NCI-H128 (cell line): ENCODE data around the gene CDK17.
"Not testable (repeated sequence)": the region's sequence is repeated elsewhere in the genome, so short reads cannot be mapped to it uniquely, and the experiment has no call there.

ENCODE experiments used
- DNase-seq: peaks from one replicate; lab custom pipeline; 2025; ENCODE audit not compliant: unreplicated experiment; lab: John Stamatoyannopoulos, UW

The CDK17 gene

DNA sequence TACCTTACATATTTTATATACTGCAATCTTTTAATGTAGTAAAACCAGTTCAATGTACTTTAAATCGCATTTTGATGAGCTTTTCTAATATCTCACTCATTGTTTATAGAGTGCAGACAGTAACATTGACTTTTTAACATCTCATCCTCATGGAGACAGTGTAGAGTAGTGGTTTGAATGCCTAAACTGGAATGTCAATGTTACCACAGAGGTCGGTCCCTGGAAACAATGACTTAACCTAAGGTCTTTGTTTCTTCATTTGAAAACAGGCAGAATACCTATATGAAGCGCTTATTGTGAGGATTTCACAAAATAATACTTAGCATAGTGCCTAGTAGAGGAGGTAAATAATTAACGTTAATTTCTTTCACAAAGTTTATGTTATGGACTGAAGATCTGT lies 5.0 kb downstream of the CDK17 start:
- DNase-seq = no peak

DNA sequence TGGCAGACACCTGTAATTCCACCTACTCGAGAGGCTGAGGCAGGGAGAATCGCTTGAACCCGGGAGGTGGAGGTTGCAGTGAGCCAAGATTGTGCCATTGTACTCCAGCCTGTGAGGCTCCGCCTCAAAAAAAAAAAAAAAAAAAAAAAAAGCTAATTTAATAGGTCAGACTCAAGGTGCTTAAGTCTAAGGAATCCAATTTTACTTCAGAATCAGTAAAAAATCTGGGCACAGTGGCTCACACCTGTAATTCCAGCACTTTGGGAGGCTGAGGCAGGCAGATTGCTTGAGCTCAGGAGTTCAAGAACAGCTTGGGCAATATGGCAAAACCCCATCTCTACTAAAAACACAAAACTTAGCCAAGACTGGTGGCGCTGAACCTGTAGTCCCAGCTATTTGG lies 7.0 kb downstream of the CDK17 start:
- DNase-seq = not testable (repeated sequence)

DNA sequence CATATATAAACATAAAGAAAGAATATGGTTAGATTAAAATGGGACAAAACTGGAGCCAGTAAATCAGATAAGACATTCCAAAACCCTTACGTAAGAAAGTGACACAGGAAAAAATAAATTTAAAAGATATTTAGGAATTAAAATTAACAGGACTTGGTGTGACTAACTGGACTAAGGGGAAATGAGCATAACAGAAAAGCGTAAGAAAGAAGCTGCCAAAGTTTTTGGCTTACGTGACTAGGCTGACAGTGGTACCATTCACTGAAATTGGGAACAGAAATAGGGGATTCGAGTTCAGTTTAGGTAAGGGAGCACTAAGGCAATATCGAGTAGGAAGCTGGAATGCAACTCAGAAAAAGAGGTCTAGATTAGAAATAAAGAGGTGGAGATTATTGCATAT lies 7.8 kb downstream of the CDK17 start:
- DNase-seq = no peak

DNA sequence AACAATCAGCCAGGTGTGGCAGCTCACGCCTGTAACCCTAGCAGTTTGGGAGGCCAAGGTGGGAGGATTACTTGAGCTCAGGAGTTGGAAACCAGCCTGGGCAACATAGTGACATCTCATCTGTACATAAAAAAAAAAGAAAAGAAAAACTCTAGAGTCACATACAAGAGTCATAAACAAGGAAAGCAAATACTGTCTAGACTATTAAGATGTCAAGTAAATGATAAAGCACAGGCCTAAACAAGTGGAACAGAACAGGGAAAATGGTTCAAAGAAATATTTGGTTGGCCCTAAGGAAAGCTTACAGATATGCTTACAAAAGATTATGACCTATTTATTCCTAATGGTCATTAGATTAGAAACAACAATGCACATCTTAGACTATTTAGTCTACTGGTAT lies 12.3 kb downstream of the CDK17 start:
- DNase-seq = no peak

DNA sequence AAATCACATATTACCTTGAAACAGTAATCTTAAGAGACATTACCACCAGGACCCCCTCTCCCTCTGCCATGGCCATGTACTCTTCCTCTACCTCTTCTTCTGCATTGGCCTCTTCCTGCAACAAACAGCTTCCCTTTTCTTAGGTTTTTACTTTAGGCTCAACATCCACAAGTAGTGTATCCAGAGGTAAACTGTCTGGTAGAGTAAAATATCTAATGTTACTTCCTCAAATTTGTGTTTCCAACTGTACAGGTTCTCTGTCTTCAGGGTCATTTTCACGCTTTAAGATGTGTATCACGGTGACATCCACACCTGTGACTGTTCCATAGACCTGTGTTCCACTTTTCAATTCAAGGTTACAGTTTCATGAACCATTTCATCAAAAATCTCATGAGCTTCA lies 13.4 kb downstream of the CDK17 start:
- DNase-seq = no peak

DNA sequence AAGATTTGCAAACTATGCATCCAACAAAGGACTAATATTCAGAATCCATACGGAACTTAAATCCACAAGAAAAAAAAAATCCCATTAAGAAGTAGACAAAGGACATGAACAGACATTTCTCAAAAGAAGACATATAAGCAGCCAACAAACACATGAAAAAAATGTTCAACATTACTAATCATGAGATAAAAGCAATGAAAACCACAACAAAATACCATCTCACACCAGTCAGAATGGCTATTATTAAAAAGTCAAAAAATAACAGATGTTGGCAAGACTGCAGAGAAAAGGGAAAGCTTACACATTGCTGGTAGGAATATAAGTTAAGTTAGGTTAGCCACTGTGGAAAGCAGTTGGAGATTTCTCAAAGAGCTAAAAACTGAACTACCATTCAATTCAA lies 16.2 kb downstream of the CDK17 start:
- DNase-seq = no peak

DNA sequence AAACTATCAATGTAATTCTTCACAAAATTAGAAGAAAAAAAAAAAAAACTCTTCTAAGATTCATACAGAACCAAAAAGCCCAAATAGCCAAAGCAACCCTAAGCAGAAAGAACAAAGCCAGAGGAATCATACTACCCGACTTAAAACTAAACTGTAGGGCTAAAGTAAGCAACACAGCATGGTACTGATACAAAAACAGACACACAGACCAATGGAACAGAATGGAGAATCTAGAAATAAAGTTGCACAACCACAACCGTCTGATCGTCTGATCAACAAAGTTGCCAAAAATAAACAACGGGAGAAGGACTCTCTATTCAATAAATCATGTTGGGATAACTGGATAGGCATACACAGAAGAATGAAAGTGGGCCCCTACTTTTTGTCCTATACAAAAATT lies 16.9 kb downstream of the CDK17 start:
- no peak for DNase-seq

DNA sequence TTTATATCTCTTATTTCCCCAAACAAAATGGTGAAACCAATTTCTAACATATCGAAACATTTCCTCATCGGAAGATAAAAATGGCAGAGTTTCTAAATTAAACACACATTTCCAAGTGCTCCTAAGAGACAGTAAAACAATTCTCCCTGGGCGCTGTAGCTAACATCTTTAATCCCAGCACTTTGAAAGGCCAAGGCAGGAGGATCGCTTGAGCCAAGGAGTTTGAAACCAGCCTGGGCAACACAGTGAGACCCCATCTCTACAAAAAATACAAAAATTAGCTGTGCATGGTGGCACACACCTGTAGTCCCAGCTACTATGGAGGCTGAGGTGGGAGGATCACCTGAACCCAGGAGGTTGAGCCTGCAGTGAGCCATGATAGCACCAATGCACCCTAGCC lies 20.5 kb downstream of the CDK17 start:
- not testable (repeated sequence) for DNase-seq

DNA sequence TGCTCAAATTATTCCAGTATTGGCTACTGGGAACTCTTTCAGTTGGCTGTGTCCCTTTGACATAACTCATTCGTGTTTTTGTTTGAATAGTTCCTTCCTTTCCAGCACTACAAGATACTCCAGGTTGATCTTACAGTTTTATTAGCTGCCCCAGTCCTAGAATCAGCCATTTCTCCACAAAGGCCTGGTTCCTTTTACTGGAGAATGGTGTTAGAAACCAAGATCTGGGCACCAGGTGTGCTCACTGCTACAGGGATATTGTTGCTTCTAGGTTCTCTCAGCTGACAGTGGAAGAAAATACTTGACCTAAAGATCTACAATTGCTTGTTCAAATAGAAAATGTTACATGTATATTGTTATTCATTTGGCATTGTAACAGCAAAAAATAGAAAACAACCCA lies 21.9 kb downstream of the CDK17 start:
- no peak for DNase-seq

DNA sequence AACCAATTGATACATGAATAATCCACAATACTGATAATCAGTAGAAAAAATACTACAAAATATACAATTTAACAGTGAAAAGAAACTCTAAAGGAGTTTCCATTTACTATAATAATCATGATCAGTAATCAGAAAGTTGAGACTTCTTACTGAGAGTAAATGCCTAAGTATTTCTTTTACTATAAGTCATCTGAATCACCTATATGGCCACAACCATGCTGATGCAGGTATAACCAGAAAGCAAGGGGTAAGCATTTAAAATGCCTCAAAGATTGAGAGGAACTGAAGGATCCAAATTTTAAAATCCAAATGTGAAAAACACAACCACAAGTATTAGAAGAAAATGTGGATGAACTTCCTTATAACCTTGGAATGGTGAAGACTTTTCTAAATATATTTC lies 23.4 kb downstream of the CDK17 start:
- DNase-seq = no peak

DNA sequence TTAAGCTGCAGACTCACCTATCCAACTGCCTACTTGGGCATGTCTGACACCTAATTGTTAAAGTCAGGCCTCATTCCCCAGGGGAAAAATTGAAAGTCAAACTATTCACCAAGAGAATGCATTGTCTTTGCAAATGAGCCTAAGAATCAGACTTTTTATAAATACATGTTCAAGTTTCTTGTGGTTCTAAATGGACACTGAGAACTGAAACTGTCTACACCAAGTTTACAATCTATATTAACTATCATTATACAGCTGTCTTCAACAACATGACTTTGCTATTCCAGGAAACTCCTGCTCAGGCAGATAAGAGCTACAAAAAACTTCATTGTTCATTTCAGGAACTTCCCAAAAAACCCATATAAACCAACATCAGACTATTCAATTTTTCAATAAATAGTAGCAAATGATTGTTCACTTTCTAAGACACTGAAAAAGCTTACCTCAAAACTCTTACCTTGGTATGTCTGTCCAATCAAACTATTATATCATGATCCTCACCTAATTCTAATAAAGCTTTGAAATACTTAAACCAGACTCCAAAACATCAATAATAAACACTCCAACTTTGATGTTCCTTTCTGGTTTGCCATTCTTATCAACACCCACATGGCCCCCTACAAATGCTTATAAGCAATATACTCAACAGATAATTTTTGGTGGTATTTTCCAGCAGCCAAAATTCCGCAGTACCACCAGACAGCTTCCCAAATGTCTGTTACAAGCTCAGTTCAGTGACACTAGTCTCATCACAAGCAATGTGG lies 24.2 kb downstream of the CDK17 start:
- no peak for DNase-seq

DNA sequence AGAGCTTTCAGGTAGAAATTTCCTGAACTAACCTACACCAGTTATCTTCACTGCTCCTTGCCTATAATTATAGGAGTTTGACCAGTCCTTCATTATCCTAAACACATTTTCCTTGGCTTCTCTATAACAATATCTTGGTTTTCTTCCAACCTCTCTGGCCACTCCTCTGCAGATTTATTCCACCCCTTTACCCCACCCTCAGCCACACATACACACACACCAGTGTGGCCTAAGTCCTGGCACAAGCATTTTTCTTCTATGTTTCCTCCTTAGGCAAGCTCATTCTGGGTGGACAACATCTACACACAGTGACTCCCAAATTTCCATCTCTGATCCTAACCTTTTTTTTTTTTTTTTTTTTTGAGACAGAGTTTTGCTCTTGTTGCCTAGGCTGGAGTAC lies 25.1 kb downstream of the CDK17 start:
- DNase-seq = no peak

DNA sequence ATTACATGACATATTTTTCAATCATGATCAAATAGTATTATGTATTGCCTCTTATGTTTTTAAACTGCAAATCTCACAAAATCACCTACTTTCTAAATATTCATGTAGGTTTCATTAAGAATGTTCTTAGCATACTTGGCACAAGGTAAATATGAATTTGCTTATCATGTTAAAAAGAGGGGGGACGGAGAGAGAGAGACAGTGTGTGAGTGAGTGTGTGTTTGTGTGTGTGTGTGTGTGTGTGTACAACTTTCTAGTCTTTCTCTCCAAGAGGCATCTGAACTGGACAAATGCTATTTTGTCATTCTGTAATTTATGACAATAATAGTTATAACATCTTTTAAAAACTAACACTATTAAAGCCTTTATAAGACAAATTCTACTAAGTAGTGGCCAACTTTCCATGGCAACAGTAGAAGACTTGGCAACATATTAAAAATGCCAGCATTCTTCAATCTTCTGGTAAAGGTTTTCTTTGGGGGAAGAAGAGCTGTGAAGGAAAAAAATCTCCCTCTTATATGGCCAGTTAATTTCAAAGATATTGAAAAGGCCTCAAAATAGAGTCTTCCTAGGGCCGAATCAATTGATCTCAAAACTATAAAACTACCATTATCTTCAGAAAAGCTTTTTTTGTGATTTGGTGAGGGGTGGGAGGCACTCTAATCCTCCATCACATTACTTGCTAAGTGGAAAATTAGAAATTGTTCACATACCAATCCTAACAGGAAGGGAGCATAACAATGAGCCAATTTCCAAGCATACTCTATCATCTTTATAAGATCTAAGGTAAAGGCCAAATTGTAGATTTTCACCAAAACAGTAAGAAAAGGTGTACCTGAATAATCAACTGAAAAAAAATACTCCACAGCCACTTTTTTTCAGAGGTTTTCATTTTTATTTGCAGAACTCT lies 28.2 kb downstream of the CDK17 start:
- DNase-seq = no peak

DNA sequence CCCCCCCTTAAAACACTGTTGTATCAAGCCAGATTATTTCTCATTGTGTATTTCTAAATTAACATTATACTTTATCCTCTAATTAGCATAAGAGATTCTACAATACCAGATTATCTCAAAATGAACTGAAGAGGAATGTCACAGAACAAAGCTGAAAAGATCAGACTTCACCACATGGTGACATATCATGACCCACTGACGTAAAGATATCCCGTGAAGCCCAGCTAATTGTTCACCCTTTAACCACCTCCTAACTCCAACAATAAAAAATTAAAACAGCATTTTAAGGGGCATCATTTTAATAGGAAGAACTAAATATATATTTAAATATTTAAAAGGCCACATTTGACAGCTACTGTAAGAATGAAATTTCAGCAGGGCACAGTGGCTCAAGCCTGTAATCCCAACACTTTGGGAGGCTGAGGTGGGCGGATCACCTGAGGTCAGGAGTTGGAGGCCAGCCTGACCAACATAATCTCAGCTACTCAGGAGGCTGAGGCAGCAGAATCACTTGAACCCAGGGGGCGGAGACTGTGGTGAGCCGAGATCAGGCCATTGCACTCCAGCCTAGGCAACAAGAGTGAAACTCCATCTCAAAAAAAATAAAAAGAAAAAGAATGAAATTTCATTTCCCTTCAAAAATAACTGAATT lies 29.0 kb downstream of the CDK17 start:
- DNase-seq = no peak

DNA sequence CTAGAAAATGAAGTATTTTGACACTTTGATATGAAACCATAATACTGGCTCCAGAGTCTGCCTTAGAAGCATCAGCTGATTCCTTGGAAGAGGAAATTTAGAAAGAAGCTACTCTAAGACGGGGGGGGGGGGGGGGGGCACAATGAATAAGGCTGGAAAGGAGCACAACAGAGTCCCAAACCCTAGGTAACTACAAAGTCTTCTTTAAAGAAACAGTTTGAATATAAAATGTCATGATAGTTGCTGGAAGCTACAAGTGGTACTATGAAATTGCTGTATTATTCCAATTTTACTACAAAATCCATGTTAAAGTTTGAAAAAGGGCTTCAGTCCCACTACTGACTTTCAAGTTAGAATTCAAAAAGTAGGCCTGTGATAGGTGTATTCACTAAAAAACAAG lies 31.6 kb downstream of the CDK17 start:
- DNase-seq = no peak

DNA sequence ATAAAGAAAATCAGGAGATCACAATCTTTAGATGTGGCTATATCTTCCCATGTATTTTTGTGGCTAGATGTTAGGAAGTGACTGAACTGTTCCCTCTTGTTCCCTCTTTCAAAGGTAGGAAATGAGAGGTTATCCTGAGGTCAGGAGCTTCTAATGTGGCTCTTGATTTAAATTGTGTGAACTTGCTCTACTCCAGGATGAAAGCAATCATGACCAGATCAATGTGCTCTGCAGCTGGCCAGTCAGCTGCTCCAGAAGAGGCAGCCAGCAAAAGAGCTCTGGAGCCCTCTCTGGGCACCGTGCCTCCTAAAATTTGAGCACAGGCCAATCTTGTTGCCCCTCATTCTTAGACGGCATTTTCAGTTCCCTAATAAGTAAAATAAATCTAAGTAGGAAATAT lies 32.0 kb downstream of the CDK17 start:
- DNase-seq = no peak

DNA sequence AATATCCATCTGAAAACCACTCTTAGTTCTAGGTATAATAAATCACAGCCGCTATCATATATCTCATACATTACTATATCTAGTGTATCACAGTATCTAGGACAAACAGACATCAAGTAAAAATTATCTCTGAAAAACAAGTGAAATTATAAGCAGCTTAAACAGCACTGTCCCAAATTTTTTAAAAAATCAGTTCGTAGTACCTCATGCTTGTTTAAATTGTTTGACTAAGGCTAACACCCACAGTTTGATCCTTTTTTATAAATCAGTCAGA lies 33.9 kb downstream of the CDK17 start:
- DNase-seq = no peak

DNA sequence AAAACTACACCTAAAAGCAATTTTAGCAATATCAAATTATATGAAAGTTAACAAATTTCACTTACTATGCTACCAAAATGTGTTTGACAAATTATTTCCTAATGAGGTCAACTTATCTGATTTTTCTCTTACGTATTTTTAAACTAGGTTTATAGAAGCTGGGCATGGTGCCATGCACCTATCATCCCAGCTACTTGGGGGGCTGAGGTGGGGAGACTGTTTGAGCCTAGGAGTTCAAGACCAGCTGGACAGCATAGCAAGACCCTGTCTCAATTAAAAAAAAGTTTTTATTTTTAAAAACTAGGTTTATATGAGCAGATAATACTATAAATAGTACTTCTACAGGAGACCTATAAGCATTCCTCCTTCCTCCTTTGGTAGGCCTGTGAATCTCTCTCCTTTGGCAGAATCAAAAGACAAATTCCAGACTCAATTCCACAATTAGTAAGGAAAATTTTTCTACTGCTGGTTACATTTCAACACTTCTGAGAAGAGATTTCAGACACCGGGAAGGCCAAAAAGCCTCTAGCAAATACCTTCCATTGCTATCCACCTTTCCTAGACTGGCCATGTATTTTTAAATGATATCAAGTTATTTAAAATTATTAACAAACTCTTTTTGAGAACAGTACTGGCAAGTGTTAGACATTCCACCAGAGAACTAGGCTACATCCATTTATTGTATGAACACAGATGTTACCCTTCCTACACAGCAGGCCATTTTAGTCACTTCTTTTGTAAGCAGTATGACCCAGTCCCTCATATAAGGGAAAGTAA lies 34.4 kb downstream of the CDK17 start:
- DNase-seq = no peak

DNA sequence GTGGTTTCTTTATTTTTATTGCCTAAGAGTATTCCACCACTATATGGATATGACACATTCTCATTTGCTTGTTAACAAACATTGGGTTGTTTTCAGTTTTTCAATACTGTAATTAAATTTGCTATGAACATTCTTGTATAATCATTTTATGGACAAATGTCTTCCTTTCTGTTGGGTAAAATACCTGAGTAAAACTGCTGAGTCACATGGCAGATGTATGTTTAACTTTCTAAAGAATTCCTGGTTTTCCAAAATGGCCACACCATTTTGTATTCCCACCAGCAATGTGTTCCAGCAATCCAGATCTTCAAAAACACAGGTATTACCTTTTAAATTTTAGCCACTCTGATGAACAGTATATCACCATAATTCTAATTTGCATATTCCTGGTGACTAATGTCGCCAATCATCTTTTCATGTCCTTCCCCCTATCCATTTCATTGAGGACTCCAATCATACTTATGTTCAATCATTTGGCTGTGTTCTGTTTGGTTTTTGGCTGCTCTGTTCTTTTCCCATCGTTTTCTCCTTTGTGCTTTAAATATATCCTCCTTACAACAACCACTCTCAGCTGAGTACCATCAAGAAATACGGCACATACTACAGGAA lies 36.0 kb downstream of the CDK17 start:
- no peak for DNase-seq

DNA sequence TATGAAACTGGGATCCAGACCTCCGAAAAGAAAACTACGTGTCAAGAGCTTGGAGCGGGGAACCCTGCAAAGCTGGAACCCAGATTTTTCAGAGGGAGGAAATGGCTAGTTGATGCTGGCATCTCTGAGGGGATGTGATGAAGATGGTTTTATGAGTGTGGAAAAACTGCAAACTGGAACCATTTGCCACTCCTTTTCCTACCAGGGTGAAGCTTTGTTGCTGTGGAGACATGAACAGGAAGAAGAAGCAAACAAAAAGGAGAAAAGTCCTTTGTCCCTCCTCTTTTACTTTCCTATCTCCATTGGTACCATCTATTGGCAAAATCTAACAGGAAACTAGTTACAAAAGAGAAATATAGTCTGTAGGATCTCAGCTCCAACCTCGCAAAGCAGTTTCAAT lies 39.2 kb downstream of the CDK17 start:
- DNase-seq = no peak

DNA sequence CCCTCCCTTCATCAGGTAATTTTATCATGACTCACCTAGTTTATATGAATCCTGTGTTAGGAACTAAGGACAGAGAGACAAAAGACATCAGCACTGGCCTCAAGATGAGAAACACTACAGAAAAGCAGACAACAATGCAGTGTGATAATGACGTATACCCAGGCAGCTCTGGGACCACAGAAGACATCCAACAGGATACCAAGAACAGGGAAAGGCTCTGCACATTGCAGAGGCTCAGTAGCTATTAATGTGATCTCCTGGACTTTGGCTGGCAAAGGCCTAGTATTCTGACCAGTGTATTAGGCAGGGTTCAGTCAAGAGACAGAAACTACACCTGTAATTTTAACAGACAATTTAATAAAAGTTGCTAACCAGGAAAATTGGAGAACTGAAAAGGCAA lies 39.7 kb downstream of the CDK17 start:
- DNase-seq = no peak
